HEK293 (cell line): ENCODE results near the gene APC2.

Experiments
- EGR2 ChIP-seq: fragments of 450-650 bp; formaldehyde crosslinking; IDR thresholded peaks from 2 replicates; pipeline ENCODE4 v1.5.1; 2016; ENCODE audit warnings: low read depth, missing biosample characterization, missing genetic modification characterization
- GLI4 ChIP-seq: fragments of 450-650 bp; formaldehyde crosslinking; IDR thresholded peaks from 2 replicates; pipeline ENCODE4 v1.5.1; 2016; ENCODE audit warnings: missing biosample characterization, missing genetic modification characterization
- GLIS1 ChIP-seq: fragments of 450-650 bp; formaldehyde crosslinking; IDR thresholded peaks from 2 replicates; pipeline ENCODE4 v1.5.1; 2016; ENCODE audit warnings: missing biosample characterization, missing genetic modification characterization
- HOXC10 ChIP-seq: sonication (generic); formaldehyde crosslinking; IDR thresholded peaks from 2 replicates; pipeline ENCODE4 v1.8.1; 2023; ENCODE audit warnings: mild to moderate bottlenecking, missing genetic modification reagents
- KLF17 ChIP-seq: fragments of 450-650 bp; formaldehyde crosslinking; IDR thresholded peaks from 2 replicates; pipeline ENCODE4 v1.5.1; 2016; ENCODE audit warnings: missing biosample characterization, missing genetic modification characterization
- KLF9 ChIP-seq: fragments of 450-650 bp; formaldehyde crosslinking; IDR thresholded peaks from 2 replicates; pipeline ENCODE4 v1.5.1; 2016; ENCODE audit warnings: missing biosample characterization, missing genetic modification characterization, low read depth
- MYNN ChIP-seq: fragments of 450-650 bp; formaldehyde crosslinking; IDR thresholded peaks from 2 replicates; pipeline ENCODE4 v1.5.1; 2016; ENCODE audit warnings: missing biosample characterization, missing genetic modification characterization, borderline replicate concordance
- OSR2 ChIP-seq: fragments of 450-650 bp; formaldehyde crosslinking; IDR thresholded peaks from 2 replicates; pipeline ENCODE4 v1.5.1; 2016; ENCODE audit warnings: missing biosample characterization, missing genetic modification characterization
- PRDM10 ChIP-seq: fragments of 450-650 bp; formaldehyde crosslinking; IDR thresholded peaks from 2 replicates; pipeline ENCODE4 v1.5.1; 2016; ENCODE audit warnings: missing biosample characterization, missing genetic modification characterization
- SCRT2 ChIP-seq: fragments of 450-650 bp; formaldehyde crosslinking; IDR thresholded peaks from 2 replicates; pipeline ENCODE4 v1.5.1; 2016; ENCODE audit warnings: missing biosample characterization, missing genetic modification characterization
- SP2 ChIP-seq: fragments of 450-650 bp; formaldehyde crosslinking; IDR thresholded peaks from 2 replicates; pipeline ENCODE4 v1.5.1; 2016; ENCODE audit warnings: missing biosample characterization, missing genetic modification characterization
- SP3 ChIP-seq: fragments of 450-650 bp; formaldehyde crosslinking; IDR thresholded peaks from 2 replicates; pipeline ENCODE4 v1.5.1; 2016; ENCODE audit warnings: missing biosample characterization, missing genetic modification characterization
- SP7 ChIP-seq: fragments of 450-650 bp; formaldehyde crosslinking; IDR thresholded peaks from 2 replicates; pipeline ENCODE4 v1.5.1; 2016; ENCODE audit warnings: missing biosample characterization, missing genetic modification characterization
- TCF7L2 ChIP-seq: IDR thresholded peaks from 2 replicates; pipeline ENCODE4 v1.6.1; 2011; ENCODE audit warnings: low read depth, mild to moderate bottlenecking, inconsistent platforms, low read length, moderate library complexity, borderline replicate concordance
- ZBTB49 ChIP-seq: fragments of 450-650 bp; formaldehyde crosslinking; IDR thresholded peaks from 2 replicates; pipeline ENCODE4 v1.5.1; 2016; ENCODE audit warnings: missing biosample characterization, missing genetic modification characterization, low read depth
- ZFP69B ChIP-seq: fragments of 450-650 bp; formaldehyde crosslinking; IDR thresholded peaks from 2 replicates; pipeline ENCODE4 v1.5.1; 2016; ENCODE audit warnings: missing biosample characterization, missing genetic modification characterization
- ZNF10 ChIP-seq: fragments of 450-650 bp; formaldehyde crosslinking; IDR thresholded peaks from 2 replicates; pipeline ENCODE4 v1.5.1; 2017; ENCODE audit warnings: missing biosample characterization, missing genetic modification characterization
- ZNF114 ChIP-seq: fragments of 450-650 bp; formaldehyde crosslinking; IDR thresholded peaks from 2 replicates; pipeline ENCODE4 v1.5.0; 2017; ENCODE audit warnings: missing biosample characterization, missing genetic modification characterization
- ZNF211 ChIP-seq: fragments of 450-650 bp; formaldehyde crosslinking; IDR thresholded peaks from 2 replicates; pipeline ENCODE4 v1.5.1; 2016; ENCODE audit warnings: low read depth, missing biosample characterization, missing genetic modification characterization
- ZNF239 ChIP-seq: fragments of 450-650 bp; formaldehyde crosslinking; IDR thresholded peaks from 2 replicates; pipeline ENCODE4 v1.5.1; 2016; ENCODE audit warnings: missing biosample characterization, missing genetic modification characterization
- ZNF248 ChIP-seq: fragments of 450-650 bp; formaldehyde crosslinking; IDR thresholded peaks from 2 replicates; pipeline ENCODE4 v1.5.1; 2017; ENCODE audit warnings: missing biosample characterization, missing genetic modification characterization
- ZNF302 ChIP-seq: fragments of 450-650 bp; formaldehyde crosslinking; IDR thresholded peaks from 2 replicates; pipeline ENCODE4 v1.5.1; 2016; ENCODE audit warnings: missing biosample characterization, missing genetic modification characterization, low read depth
- ZNF350 ChIP-seq: fragments of 450-650 bp; formaldehyde crosslinking; IDR thresholded peaks from 2 replicates; pipeline ENCODE4 v1.5.0; 2017; ENCODE audit warnings: missing biosample characterization, mild to moderate bottlenecking, missing genetic modification characterization
- ZNF354C ChIP-seq: fragments of 450-650 bp; formaldehyde crosslinking; IDR thresholded peaks from 2 replicates; pipeline ENCODE4 v1.5.1; 2016; ENCODE audit warnings: missing biosample characterization, missing genetic modification characterization, low read depth, borderline replicate concordance
- ZNF510 ChIP-seq: fragments of 450-650 bp; formaldehyde crosslinking; IDR thresholded peaks from 2 replicates; pipeline ENCODE4 v1.5.1; 2018; ENCODE audit warnings: mild to moderate bottlenecking, missing genetic modification characterization, missing biosample characterization; ENCODE audit not compliant: insufficient replicate concordance
- ZNF529 ChIP-seq: fragments of 450-650 bp; formaldehyde crosslinking; IDR thresholded peaks from 2 replicates; pipeline ENCODE4 v1.5.1; 2017; ENCODE audit warnings: missing genetic modification characterization, missing biosample characterization; ENCODE audit not compliant: insufficient replicate concordance
- ZNF558 ChIP-seq: fragments of 450-650 bp; formaldehyde crosslinking; IDR thresholded peaks from 2 replicates; pipeline ENCODE4 v1.5.1; 2016; ENCODE audit warnings: missing biosample characterization, missing genetic modification characterization
- ZNF621 ChIP-seq: fragments of 450-650 bp; formaldehyde crosslinking; IDR thresholded peaks from 2 replicates; pipeline ENCODE4 v1.5.1; 2017; ENCODE audit warnings: missing biosample characterization, missing genetic modification characterization
- ZNF623 ChIP-seq: fragments of 450-650 bp; formaldehyde crosslinking; IDR thresholded peaks from 2 replicates; pipeline ENCODE4 v1.5.1; 2016; ENCODE audit warnings: missing biosample characterization, missing genetic modification characterization
- ZNF677 ChIP-seq: fragments of 450-650 bp; IDR thresholded peaks from 2 replicates; pipeline ENCODE4 v1.5.0; 2018; ENCODE audit warnings: missing biosample characterization, mild to moderate bottlenecking, missing genetic modification characterization, moderate library complexity
- ZNF701 ChIP-seq: fragments of 450-650 bp; formaldehyde crosslinking; IDR thresholded peaks from 2 replicates; pipeline ENCODE4 v1.5.1; 2016; ENCODE audit warnings: missing biosample characterization, missing genetic modification characterization
- ZNF776 ChIP-seq: fragments of 450-650 bp; formaldehyde crosslinking; IDR thresholded peaks from 2 replicates; pipeline ENCODE4 v1.5.0; 2017; ENCODE audit warnings: missing biosample characterization, missing genetic modification characterization, borderline replicate concordance
- ZSCAN4 ChIP-seq: fragments of 450-650 bp; formaldehyde crosslinking; IDR thresholded peaks from 2 replicates; pipeline ENCODE4 v1.5.1; 2017; ENCODE audit warnings: missing biosample characterization, missing genetic modification characterization

APC2 gene

GRCh38 chr19:1449467-1450442, at the start of gene APC2 (continued):
- TF ChIP-seq ZNF510, result no peak
- peak; percentile 65 for TF ChIP-seq GLIS1 (tag by site-specific recombination)
- TF ChIP-seq ZNF621 (tag by site-specific recombination), result no peak
- no peak for TF ChIP-seq OSR2 (tag by site-specific recombination)
- no peak for TF ChIP-seq GLI4 (tag by site-specific recombination)
- TF ChIP-seq ZNF701, result no peak
- TF ChIP-seq ZNF350 (tag by site-specific recombination), result no peak
- no peak for TF ChIP-seq SCRT2 (tag by site-specific recombination)
- TF ChIP-seq ZNF677, result no peak
- TF ChIP-seq ZNF211 (tag by site-specific recombination), result no peak
- no peak for TF ChIP-seq ZNF10
- TF ChIP-seq HOXC10 (CRISPR knock-in tag), result no peak
- no peak for TF ChIP-seq ZNF776
- TF ChIP-seq PRDM10 (tag by site-specific recombination), result peak; percentile 88
- TF ChIP-seq ZSCAN4 (tag by site-specific recombination), result no peak
- no peak for TF ChIP-seq ZNF114
- peak; percentile 17; the same call in 1 of the 2 replicates for TF ChIP-seq ZFP69B (tag by site-specific recombination)
- TF ChIP-seq ZBTB49, result no peak
- TF ChIP-seq ZNF354C, result no peak
- no peak for TF ChIP-seq ZNF529 (tag by site-specific recombination)
- no peak for TF ChIP-seq ZNF302
- no peak for TF ChIP-seq SP7 (tag by site-specific recombination)
- no peak for TF ChIP-seq ZNF558 (tag by site-specific recombination)
- no peak for TF ChIP-seq ZNF239
- TF ChIP-seq ZNF623 (tag by site-specific recombination), result no peak
- no peak for TF ChIP-seq ZNF248 (tag by site-specific recombination)
- TF ChIP-seq SP2 (tag by site-specific recombination), result peak; percentile 74
- no peak for TF ChIP-seq TCF7L2
- no peak for TF ChIP-seq KLF9 (tag by site-specific recombination)
- TF ChIP-seq SP3, result no peak; the same call in 1 of the 2 replicates
- TF ChIP-seq MYNN (tag by site-specific recombination), result no peak
- TF ChIP-seq KLF17 (tag by site-specific recombination), result 0 out of 2 replicates have a peak, but pooled peaks have one; percentile 18
- TF ChIP-seq EGR2, result no peak
